HEK293 (cell line): ENCODE measurements around the gene CCNYL1.

ENCODE experiments used
- CTCF ChIA-PET: fragments of 350-600 bp; formaldehyde crosslinking; extraction: SDS; loops from one replicate; lab custom pipeline; 2021; ENCODE audit warnings: antibody characterized with exemption; lab: Yijun Ruan, JAX
- POLR2A ChIA-PET: fragments of 300-600 bp; formaldehyde crosslinking; extraction: SDS; loops from one replicate; lab custom pipeline; 2020; ENCODE audit warnings: antibody characterized with exemption, inconsistent platforms; lab: Yijun Ruan, JAX
- H3K27ac ChIP-seq: fragments of 200-500 bp; sonication (Bioruptor generic); 2 replicates; pipeline ENCODE4 v1.5.1; 2014; ENCODE audit warnings: low read depth, low read length, control low read depth, inconsistent platforms; ENCODE audit errors: extremely low read depth
- H3K36me3 ChIP-seq, 2 experiments: fragments of 200-500 bp in 1 of 2; sonication (Bioruptor generic) in 1 of 2; 1 replicate in 1 of 2; 2 replicates in 1 of 2; pipeline ENCODE4 v1.5.1; 2014 to 2017; ENCODE audit warnings: inconsistent platforms in 2 of 2, low read length in 2 of 2; ENCODE audit not compliant: control insufficient read depth in 2 of 2, insufficient read depth in 1 of 2
- H3K4me1 ChIP-seq: fragments of 200-500 bp; sonication (Bioruptor generic); 2 replicates; pipeline ENCODE4 v1.5.1; 2014; ENCODE audit warnings: mild to moderate bottlenecking, low read length, inconsistent platforms; ENCODE audit not compliant: control insufficient read depth, insufficient read depth
- H3K4me3 ChIP-seq: 2 replicates; pipeline ENCODE4 v1.5.1; 2011; ENCODE audit warnings: low read depth, mild to moderate bottlenecking, control low read depth, low read length, moderate library complexity
- H3K9me3 ChIP-seq: fragments of 200-500 bp; sonication (Bioruptor generic); 2 replicates; pipeline ENCODE4 v1.5.1; 2014; ENCODE audit warnings: low read depth, low read length, inconsistent platforms; ENCODE audit not compliant: control insufficient read depth, insufficient read depth
- ELK4 ChIP-seq: IDR thresholded peaks from 2 replicates; pipeline ENCODE4 v1.6.1; 2011; ENCODE audit warnings: mild to moderate bottlenecking, low read depth, low read length, borderline replicate concordance
- GLI2 ChIP-seq: fragments of 450-650 bp; formaldehyde crosslinking; IDR thresholded peaks from 2 replicates; pipeline ENCODE4; 2017; ENCODE audit warnings: missing biosample characterization, missing genetic modification characterization, low read depth, borderline replicate concordance
- HOXA7 ChIP-seq: sonication (generic); formaldehyde crosslinking; IDR thresholded peaks from 2 replicates; pipeline ENCODE4 v1.8.1; 2022; ENCODE audit warnings: missing genetic modification reagents, borderline replicate concordance
- KLF16 ChIP-seq: fragments of 450-650 bp; formaldehyde crosslinking; IDR thresholded peaks from 2 replicates; pipeline ENCODE4 v1.5.1; 2017; ENCODE audit warnings: missing biosample characterization, missing genetic modification characterization
- REST ChIP-seq: fragments of 450-650 bp; formaldehyde crosslinking; IDR thresholded peaks from 2 replicates; pipeline ENCODE4 v1.5.1; 2016; ENCODE audit warnings: missing biosample characterization, missing genetic modification characterization
- ZBTB49 ChIP-seq: fragments of 450-650 bp; formaldehyde crosslinking; IDR thresholded peaks from 2 replicates; pipeline ENCODE4 v1.5.1; 2016; ENCODE audit warnings: missing biosample characterization, missing genetic modification characterization, low read depth
- ZNF112 ChIP-seq: fragments of 450-650 bp; formaldehyde crosslinking; IDR thresholded peaks from 2 replicates; pipeline ENCODE4 v1.5.0; 2017; ENCODE audit warnings: missing biosample characterization, missing genetic modification characterization
- ZNF140 ChIP-seq: fragments of 450-650 bp; formaldehyde crosslinking; IDR thresholded peaks from 2 replicates; pipeline ENCODE4 v1.5.1; 2016; ENCODE audit warnings: missing biosample characterization, missing genetic modification characterization
- ZNF148 ChIP-seq: fragments of 450-650 bp; formaldehyde crosslinking; IDR thresholded peaks from 2 replicates; pipeline ENCODE4 v1.5.0; 2017; ENCODE audit warnings: missing biosample characterization, missing genetic modification characterization, borderline replicate concordance
- ZNF280D ChIP-seq: fragments of 450-650 bp; formaldehyde crosslinking; IDR thresholded peaks from 2 replicates; pipeline ENCODE4 v1.5.1; 2016; ENCODE audit warnings: missing biosample characterization, missing genetic modification characterization
- ZNF311 ChIP-seq: fragments of 450-650 bp; formaldehyde crosslinking; IDR thresholded peaks from 2 replicates; pipeline ENCODE4 v1.5.1; 2017; ENCODE audit warnings: missing biosample characterization, missing genetic modification characterization, borderline replicate concordance
- ZNF433 ChIP-seq: fragments of 450-650 bp; formaldehyde crosslinking; IDR thresholded peaks from 2 replicates; pipeline ENCODE4 v1.5.1; 2016; ENCODE audit warnings: missing biosample characterization, missing genetic modification characterization, low read depth
- ZNF530 ChIP-seq: fragments of 450-650 bp; formaldehyde crosslinking; IDR thresholded peaks from 2 replicates; pipeline ENCODE4 v1.5.1; 2016; ENCODE audit warnings: low read depth, missing biosample characterization, missing genetic modification characterization
- ZNF560 ChIP-seq: fragments of 450-650 bp; formaldehyde crosslinking; IDR thresholded peaks from 2 replicates; pipeline ENCODE4 v1.5.1; 2017; ENCODE audit warnings: missing biosample characterization, missing genetic modification characterization, borderline replicate concordance
- ZNF660 ChIP-seq: fragments of 450-650 bp; IDR thresholded peaks from 2 replicates; pipeline ENCODE4 v1.5.1; 2018; ENCODE audit warnings: missing biosample characterization, mild to moderate bottlenecking, missing genetic modification characterization
- ZNF701 ChIP-seq: fragments of 450-650 bp; formaldehyde crosslinking; IDR thresholded peaks from 2 replicates; pipeline ENCODE4 v1.5.1; 2016; ENCODE audit warnings: missing biosample characterization, missing genetic modification characterization
- ZNF747 ChIP-seq: fragments of 450-650 bp; formaldehyde crosslinking; IDR thresholded peaks from 2 replicates; pipeline ENCODE4 v1.5.1; 2016; ENCODE audit warnings: missing biosample characterization, missing genetic modification characterization
- ZNF768 ChIP-seq: fragments of 450-650 bp; formaldehyde crosslinking; IDR thresholded peaks from 2 replicates; pipeline ENCODE4 v1.5.1; 2018; ENCODE audit warnings: missing biosample characterization, mild to moderate bottlenecking, missing genetic modification characterization

Gene CCNYL1

GRCh38 chr2:207746131-207746530, 34.7 kb downstream of the CCNYL1 start (continued):
- peak; percentile 64; the same call in 1 of the 2 replicates for TF ChIP-seq ZNF660
- TF ChIP-seq ZNF311 (tag by site-specific recombination): no peak
- TF ChIP-seq ZNF280D: no peak

- no peak for TF ChIP-seq ZNF140
- TF ChIP-seq GLI2 (tag by site-specific recombination): no peak
- TF ChIP-seq ZNF747 (tag by site-specific recombination): no peak
- Histone ChIP-seq H3K4me1 (0 out of 2 replicates have a peak, but pooled peaks cover 3% of the 10 kb centered on the region), H3K27ac (no peak overlapping the region), H3K9me3 (no peaks in the 10 kb centered on the region), H3K4me3 (no peak overlapping the region), H3K36me3 (peaks cover 8 to 32% of the 10 kb centered on the region in 2 experiments; a peak in 2 of 3 replicates)
- CTCF ChIA-PET: interaction anchor here (0.6 to 8.8 kb wide), 11 partner anchors 10 to 324 kb away, joined by 3 to 119 read pairs (median 3); no protein-coding TSS in a partner anchor
- POLR2A ChIA-PET: no interaction called here
Observed at GRCh38 chr2:207747653-207748560, 36.5 kb downstream of the CCNYL1 start.

- Histone ChIP-seq H3K36me3 (peaks cover 8 to 34% of the 10 kb centered on the region in 2 experiments; a peak in 2 of 3 replicates), H3K4me3 (no peak overlapping the region), H3K9me3 (no peaks in the 10 kb centered on the region), H3K4me1 (0 out of 2 replicates have a peak, but pooled peaks cover 3% of the 10 kb centered on the region), H3K27ac (no peak overlapping the region)
- CTCF ChIA-PET: interaction anchor here (0.6 to 8.8 kb wide), 12 partner anchors 14 to 427 kb away, joined by 3 to 119 read pairs (median 4); no protein-coding TSS in a partner anchor
- POLR2A ChIA-PET: interaction anchor here (0.5 kb wide), 1 partner anchor 43 kb away, joined by 4 read pairs; no protein-coding TSS in a partner anchor
- TF ChIP-seq KLF16 (tag by site-specific recombination) (no peak), HOXA7 (CRISPR knock-in tag) (no peak), ZNF530 (tag by site-specific recombination) (no peak), ZNF560 (tag by site-specific recombination) (no peak), ZNF112 (tag by site-specific recombination) (no peak), ZNF768 (tag by site-specific recombination) (no peak), ZNF701 (tag by site-specific recombination) (no peak), ELK4 (no peak), ZNF433 (tag by site-specific recombination) (no peak), ZNF148 (tag by site-specific recombination) (no peak), REST (tag by site-specific recombination) (no peak), ZBTB49 (tag by site-specific recombination) (no peak)
Observed at GRCh38 chr2:207748993-207749392, 37.6 kb downstream of the CCNYL1 start.
